Mucosa of gallbladder (tissue), 1 donor: ENCODE measurements around the gene RSAD1. TPM values are rescaled to one million over a fixed set of nuclear protein-coding genes. Genes with fewer than 3 reads are reported as not detected.

ENCODE experiments used
- DNase-seq: peaks from one replicate; pipeline ENCODE4 v3.0.0-alpha.2; 2020; ENCODE audit warnings: low spot score
- total RNA-seq: library from RNA; stranded (reverse); gene quantifications from one replicate; pipeline ENCODE4 v1.2.1, GENCODE V29; 2021
- donor health status: DM: no; HTN: no; CAD: no.

RSAD1 gene
- 35.4 TPM for total RNA-seq

DNA sequence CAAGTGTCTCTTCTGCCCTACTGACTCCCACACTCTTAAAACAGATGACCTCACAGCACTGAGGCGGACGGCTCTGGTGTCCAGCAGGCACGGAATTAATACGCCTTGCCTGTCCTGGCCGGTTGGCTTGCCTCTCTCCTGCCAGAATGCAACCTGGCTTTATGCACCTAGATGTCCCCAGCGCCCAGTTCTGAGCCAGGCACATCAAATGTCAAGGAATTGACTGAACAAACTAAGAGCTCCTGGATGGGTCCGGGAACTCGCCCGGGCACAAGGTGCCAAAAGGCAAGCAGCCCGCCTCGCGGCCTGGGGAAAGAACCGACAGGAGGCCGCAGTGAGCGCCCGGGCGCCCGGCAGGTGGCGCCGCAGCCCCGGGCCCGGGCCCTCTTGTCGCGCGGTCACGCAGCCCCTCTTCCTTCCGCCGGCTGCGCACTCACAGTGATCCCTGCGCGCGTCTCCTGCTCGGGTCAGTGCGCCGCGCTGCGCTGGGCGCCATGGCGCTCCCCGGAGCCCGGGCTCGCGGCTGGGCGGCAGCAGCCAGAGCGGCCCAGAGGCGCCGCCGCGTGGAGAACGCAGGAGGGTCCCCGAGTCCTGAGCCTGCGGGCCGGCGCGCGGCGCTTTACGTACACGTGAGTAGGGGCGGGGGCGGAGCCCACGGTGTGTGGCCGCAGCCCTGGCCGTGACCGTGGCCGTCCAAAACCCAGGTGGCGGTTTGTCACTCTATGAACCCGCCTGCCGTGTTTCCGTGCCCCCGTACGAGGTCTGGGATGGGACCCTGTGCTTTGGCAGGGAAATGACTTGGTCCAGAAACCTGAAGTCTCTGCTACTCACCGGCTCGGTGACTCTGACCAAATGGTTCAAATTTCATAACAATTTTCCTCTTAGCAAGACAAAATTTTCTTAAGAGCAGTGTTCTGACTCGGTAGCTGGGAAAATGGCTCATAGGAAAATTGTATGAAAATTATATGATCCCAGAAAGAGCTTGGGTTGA, at the start of gene RSAD1:
Gene RSAD1 (plus strand): TSS at position 470 of the 991 bp plus-strand sequence. CDS start 25 bp downstream, at position 495.
- peak; percentile 86 for DNase-seq

DNA sequence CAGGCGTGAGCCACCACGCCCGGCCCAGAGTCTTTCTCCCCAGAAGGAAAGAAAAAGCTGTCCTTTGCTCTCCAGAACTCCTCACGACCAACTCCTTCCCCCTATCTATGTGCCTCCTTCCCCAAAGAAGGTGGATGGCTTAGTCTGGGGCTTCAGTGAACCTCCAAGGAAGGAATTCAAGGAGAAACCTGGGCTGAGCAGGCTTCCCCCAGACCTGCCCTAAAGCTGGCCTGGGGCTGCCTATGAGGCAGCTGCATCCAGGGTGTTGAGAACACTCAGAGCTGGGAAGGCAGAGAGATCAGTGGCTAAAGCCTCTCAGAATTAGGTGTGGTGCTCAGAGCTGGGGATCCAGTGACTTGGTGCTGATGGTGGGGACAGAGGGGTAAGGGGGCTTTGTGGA, 48.9 kb upstream of the RSAD1 start:
- DNase-seq, result no peak

DNA sequence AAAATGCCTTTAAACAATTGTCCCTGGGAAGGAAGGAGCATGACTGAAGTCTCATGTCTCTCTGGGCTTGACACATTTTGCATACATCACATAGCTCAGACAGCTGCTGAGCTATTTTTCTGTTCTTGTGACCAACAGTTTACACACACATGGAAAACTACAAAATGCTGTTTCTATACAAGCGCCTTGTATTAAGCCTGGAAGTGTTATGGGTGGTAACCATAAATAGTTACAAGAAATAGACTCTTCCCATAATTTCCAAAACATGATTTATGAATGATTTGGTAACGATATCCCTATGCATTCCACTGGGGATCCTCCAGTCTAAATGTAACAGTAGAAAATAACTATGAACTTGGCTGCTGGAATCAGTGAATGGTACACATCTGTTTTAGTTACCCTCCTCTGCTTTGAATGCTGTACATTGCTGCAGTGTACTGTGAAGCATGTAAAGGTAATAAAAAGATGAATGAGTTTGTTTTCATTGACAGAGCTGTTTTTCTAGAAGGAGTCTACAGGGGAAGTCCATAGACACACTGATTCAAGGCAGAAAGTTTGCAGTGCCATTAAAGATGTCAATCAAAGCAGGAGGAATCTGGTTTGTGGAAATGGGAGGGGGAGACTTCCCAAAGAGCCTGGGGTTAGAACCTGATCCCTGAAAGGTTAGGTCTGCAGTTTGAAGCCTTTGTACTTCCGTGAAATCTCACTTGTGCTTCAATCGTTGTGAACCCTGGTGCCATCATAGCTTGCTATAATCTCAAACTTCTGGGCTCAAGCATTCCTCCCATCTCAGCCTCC, 47.6 kb upstream of the RSAD1 start:
- DNase-seq, result no peak

DNA sequence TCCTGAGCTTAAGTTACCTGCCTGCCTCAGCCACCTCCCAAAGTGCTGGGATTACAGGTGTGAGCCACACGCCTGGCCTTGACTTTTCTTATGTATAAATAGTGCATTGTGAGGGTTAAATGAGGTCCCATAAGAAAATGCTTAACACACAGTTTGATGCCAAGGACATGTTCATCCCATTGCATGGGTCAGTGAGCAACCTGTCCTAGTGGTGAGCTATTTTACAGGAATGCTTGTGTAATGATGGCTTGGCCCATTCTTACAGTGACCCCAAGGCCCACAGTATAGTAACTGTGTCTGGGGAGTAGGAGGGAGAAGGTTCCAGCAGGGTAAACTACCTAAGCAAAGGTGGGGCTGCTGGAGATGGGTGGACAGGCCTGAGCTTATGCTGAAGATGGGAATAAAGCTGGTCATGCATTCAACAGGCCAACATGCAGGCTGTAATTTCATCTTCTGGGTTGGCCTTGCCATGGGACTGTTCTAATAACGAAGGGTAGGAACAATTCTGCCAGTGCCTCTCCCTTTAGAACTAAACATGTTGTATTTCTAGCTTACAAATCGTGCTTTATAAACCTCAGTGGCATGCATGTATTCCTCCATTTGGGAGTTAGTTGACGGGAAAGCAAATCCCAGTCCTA, 46.4 kb upstream of the RSAD1 start:
- no peak for DNase-seq

DNA sequence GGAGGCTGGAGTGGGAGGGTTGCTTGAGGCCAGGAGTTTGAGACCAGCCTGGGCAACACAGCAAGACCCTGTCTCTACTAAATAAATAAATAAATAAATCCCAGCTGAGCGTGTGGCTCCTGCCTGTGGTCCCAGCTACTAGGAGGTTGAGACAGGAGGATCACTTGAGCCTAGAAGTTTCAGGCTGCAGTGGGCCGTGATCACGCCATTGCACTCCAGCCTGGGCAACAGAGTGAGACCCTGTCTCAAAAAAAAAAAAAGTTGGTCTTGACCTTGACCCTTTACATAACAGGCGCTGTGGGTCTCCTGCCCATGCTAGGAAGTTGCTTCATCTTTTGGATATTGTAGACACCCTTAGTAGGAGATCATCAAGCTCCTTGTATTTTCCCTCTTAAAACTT, 41.3 kb upstream of the RSAD1 start:
- no peak for DNase-seq

DNA sequence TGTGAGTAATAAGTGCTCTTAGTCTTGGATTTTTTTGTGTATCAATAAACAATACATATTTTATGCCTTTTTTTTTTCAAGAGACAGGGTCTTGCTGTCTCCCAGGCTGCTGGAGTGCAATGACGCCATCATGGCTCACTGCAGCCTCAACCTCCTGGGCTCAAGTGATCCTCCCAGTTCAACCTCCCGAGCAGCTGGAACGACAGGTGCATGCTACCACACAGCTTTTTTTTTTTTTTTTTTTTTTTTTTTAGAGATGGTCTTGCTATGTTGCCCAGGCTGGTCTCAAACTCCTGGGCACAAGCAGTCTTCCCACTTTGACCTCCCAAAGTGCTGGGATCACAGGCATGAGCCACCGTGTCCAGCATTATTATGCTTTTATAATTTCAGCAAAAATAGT, 39.7 kb upstream of the RSAD1 start:
- DNase-seq, result no peak

DNA sequence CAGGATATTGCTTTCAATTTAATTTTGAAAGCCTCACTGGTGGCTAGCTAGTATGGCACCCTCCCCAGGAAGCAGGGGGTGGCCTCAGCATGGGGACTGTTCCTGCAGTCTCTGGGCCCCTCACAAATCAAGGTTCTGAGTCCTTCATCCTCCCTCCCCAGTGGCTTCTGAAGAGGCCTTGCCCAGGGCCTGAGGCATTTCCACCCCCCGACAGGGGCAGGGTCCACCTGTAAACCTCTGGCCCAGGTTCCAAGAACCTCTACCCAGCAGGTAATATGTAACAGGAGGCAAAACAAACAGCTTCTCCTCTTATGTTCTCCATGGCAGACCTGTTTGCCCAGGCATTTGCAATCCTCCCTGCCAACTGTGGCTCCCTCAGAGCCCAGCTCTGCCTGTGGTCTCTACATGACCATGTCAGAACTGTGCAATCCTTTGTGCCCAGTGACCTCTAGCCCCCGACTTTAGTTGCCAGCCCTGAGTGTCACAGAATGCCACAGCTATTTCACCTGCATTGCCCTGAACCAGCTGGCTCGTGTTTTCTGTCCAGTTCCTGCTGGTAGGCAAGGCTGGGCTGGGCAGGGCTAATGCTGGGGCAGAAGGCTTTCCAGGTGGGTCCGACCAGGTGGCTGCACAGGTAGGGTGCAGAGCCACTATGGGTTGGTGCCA, 38.4 kb upstream of the RSAD1 start:
- DNase-seq, result peak; percentile 66

DNA sequence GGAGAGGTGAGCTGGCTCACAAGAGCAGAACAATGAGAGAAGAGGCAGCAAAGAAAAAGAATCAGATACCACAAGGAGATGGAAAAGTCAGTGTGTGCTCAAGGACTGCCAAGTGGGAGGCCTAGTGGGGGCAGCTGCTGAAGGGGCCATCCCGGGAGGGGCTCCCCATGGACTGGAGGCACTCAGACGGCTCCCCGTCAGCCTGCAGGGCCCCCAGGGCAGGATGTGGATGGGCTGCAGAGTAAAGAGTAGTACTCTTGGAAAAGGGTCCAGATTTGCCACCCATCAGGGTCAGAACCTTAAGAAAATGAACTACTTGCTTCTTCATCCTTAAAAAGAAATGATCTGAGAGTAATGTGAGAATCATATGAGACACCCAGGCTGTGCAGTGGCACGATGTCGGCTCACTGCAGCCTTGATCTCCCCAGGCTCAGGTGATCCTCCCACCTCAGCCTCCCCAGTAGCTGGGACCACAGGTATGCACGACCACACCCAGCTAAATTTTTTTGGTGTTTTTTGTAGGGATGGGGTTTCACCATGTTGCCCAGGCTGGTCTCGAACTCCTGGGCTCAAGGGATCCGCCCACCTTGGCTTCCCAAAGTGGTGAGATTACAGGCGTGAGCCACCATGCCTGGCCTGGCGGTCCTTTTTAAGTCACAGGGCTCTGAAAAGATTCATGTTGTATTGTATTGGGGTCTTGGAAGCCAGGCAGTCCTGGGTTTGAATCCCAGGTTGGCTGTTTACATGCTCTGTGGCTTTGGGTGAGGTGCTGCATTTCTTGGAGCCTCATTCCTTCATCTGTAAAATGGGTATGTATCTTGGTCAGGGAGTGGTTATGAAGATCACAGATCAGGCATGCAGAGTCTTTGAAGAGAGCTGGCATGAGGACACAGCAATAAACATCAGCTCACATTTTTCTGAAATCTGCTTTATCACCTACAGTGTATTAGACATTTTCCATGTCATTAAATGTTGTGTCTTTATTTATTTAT, 37.5 kb upstream of the RSAD1 start:
- DNase-seq, result no peak

DNA sequence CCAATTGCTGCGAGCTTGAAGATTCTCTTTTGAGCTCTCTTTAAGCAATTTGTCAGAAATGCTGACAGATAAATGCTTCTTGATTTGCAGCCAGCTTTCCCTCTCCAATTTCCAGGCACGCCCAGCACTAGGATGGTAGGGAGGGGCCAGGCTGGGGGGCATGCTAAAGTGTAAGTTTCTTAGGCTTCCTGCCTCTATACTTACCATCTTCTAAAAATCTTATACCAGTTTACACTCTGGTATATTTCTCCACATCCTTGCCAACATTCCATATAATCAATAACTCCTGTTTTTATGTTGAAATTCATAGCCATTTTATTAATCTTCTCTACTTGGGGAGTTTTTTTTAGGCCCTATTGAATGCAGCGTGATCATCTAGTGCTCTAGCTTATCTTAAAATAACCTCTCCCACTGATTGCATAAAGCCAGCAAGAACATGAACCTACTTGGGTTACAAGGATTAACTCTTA, 35.1 kb upstream of the RSAD1 start:
- DNase-seq, result no peak

DNA sequence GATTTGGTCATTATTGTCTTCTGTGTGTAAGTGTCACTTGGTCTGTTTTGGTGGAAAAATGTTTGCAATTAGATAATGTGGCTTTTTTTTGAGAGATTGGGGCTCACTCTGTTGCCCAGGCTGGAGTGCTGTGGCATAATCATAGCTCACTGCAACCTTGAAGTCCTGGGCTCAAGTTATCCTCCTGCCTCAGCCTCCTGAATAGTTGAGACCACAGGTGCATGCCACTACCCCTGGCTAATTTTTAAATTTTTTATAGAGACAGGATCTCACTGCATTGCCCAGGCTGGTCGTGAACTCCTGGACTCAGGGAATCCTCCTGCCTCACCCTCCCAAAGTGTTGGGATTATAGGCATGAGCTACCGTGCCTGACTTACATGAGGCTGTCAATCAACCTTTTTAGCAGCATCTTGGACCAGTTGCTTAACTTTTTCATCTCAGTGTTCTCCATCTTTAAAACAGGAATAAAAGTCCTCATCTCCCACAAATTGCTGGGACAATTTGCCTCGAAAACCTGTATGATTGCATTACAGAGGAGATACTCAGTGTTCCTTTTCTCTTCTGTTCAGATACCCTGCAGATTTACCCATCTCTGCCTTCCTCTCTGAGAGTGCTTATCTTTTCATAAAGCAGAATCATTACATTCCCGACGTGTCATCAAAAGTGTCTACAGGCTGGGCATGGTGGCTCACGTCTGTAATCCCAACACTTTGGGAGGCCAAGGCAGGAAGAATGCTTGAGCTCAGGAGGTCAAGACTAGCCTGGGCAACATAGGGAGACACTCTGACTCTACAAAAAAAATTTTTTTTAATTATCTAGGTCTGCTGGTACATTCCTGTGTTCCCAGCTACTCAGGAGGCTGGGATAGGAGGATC, 33.6 kb upstream of the RSAD1 start:
- DNase-seq, result no peak

DNA sequence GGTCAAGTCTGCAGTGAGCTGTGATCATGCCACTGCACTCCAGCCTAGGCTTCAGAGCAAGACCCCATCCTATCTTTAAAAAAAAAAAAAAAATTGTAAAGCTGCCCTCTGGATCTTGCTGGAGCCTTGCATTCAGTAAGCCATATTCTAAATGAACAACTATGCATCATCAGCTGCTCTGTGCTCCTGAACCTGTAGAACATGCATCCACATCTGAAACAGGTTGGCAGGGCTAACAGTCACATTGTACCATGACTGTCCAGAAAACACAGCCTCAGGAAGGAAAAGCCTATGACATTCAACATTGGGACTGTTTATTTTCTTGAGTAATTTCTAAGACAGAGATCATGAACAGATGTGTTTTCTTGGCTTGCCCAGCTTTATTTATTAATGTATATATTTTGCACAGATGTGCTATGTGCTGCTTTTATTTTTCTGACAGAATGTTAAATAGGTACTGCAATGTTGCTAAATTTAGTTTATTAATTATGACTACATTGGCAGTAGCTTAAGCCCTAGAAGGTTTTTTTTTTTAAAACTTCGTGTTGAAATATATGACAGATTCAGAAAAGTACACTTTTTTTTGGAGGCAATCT, 32.8 kb upstream of the RSAD1 start:
- no peak for DNase-seq

DNA sequence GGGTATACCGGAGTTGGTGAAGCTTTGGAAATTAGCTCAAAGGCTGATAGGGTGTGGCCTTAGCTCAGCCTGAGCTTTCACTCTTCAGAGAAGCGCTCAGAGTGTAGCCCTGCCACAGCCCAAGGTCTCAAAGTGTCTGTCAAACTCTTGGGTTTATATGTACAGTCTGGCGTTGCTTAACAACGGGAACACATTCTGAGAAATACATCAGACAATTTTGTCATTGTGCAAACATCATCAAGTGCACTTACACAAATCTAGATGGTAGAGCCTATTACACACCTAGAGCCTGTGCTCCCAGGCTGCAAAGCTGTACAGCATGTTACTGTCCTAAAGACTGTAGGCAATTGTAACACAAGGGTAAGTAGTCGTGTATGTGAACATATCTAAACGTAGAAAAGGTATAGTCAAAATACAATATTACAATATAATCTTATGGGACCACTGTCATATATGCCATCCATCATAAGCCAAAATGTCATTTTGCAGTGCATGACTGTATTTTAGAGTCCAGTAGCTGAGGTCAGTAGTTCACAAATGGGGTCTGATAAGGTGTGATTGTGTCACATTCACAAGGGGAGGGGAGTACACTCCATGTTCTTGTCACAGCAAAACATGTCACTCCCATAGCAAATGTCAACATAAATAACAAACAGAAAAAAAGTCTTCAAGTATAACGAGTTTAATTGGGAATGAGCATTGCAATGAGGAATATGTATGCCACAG, 30.6 kb upstream of the RSAD1 start:
- no peak for DNase-seq

DNA sequence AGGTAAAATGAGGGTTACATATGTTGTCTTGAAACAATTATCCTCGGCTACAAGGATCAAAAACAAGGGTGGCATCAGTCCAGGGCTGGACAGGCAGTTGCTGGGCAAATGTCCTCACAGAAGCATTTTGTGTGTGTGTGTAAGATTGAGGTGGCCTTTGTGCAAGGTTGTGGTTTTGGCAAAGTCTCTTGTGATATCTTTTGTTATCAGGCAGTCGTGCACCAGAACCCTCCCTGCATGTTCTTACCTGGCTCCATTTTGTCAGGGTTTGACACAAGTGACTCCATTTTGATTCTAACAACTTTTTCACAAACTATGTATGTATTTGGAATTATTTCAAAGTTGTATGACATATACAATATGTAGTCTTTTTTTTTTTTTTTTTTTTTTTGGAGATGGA, 30.0 kb upstream of the RSAD1 start:
- DNase-seq, result no peak

DNA sequence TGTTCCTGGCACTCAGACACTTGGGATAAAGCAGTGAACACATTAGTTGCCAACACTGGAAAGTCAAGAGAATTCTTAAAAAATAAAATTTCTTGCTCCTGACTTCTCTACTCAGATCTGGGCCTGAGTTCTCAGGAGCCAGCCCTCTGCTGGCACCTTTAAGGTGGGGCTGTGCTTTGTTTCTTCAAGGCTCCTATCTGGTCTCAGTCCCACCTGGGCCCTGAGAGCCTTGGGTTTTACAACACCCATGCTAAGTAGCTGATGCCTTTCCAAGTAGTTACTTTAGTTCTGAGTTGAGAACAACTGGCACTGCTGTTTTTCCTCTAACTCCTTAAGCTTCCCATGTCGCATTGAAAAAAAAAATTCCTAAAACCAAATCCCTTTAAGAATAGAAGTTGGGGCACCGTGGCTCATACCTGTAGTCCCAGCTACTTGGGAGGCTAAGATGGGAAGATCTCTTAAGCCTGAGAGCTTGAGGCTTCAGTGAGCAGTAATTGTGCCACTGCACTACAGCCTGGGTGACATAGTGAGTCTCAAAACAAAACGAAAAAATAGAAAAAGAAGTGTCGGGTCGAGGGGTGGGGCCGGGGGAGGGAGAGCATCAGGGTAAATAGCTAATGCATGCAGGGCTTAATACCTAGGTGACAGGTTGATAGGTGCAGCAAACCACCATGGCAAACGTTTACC, 26.6 kb upstream of the RSAD1 start:
- DNase-seq, result no peak

DNA sequence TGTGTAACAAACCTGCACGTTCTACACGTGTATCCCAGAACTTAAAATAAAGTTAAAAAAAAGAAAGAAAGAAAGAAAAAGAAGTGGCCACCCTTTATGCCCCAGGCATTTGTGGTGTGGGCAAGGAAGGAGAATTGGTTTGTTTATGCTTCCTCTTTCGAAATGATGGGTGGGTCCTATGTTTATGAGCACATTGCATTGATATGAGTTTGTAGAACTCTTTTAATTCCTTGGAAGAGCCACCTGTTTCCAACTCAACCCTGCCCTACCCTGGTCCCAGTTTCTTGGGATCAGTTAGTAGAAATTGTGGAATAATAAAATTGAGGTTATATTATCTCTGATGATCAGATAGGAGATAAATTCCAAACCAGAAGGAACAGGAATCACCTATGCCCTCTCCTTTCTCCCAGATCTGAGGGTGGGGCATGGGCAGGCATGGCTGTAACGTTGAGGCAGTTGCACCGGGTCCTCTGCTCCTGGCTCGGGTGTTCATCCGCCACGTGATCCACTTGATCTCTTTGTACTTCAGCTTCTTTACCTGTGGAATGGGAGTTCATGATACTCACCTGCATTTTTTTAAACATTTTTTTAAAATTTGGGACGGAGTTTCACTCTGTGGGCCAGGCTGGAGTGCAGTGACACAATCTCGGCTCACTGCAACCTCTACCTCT, 25.9 kb upstream of the RSAD1 start:
- DNase-seq, result no peak

DNA sequence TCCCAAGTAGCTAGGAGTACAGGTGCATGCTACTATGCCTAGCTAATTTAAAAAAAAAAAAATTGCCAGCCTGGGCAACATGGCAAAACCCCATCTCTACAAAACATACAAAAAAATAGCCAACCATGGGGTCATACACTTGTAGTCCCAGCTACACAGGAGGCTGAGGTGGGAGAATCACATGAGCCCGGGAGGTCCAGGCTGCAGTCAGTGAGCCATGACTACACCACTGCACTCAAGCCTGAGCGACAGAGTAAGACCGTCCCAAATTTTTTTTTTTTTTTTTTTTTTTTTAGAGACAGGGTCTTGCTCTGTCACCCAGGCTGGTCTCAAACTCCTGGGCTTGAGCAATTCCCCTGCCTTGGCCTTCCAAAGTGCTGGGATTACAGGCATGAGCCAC, 24.8 kb upstream of the RSAD1 start:
- DNase-seq, result no peak

DNA sequence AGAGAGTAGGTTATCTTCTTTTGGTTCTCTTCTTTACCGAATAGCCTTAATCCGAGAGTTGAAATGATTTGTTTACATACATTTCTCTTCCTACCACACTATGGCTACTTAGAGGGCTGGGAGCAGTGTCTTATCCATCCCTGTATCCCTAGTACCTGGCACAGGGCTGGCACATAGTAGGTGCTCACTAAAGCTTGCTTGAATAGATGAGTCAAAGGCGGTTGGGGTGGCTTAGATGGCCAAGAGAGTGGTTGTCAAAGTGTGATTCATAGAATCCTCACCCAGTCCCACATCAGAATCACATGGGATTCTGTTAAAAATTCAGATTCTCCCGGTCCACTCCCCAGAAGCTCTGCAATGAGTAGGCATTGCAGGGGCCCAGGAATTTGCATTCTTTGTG, 21.0 kb upstream of the RSAD1 start:
- no peak for DNase-seq
